Smooth muscle cell (in vitro differentiated cells): ENCODE results near the gene OTULINL. TPM values are rescaled to one million over a fixed set of nuclear protein-coding genes. Genes with fewer than 3 reads are reported as not detected.

Experiments
- DNase-seq: peaks from one replicate; lab custom pipeline; 2025; ENCODE audit not compliant: unreplicated experiment; lab: John Stamatoyannopoulos, UW
- H2AFZ ChIP-seq: fragments of 200-600 bp; sonication (generic); 2 replicates; pipeline ENCODE4 v1.6.0; 2016; ENCODE audit warnings: antibody characterized with exemption, low read depth, mild to moderate bottlenecking
- H3F3A ChIP-seq: fragments of 200-600 bp; sonication (generic); 2 replicates; pipeline ENCODE4 v1.6.0; 2017; ENCODE audit warnings: antibody characterized with exemption, low read depth
- H3K27ac ChIP-seq: fragments of 200-600 bp; sonication (generic); 2 replicates; pipeline ENCODE4 v1.5.1; 2016; ENCODE audit warnings: low read depth, mild to moderate bottlenecking
- H3K27me3 ChIP-seq: fragments of 200-600 bp; sonication (generic); 2 replicates; pipeline ENCODE4 v1.6.1; 2016; ENCODE audit warnings: low read depth, mild to moderate bottlenecking
- H3K36me3 ChIP-seq: fragments of 200-600 bp; sonication (generic); 2 replicates; pipeline ENCODE4 v1.5.1; 2016; ENCODE audit warnings: low read depth
- H3K4me1 ChIP-seq: fragments of 200-600 bp; sonication (generic); 2 replicates; pipeline ENCODE4 v1.5.1; 2016; ENCODE audit warnings: low read depth
- H3K4me2 ChIP-seq: fragments of 200-600 bp; sonication (generic); 2 replicates; pipeline ENCODE4 v1.6.0; 2016; ENCODE audit warnings: mild to moderate bottlenecking
- H3K4me3 ChIP-seq: fragments of 200-600 bp; sonication (generic); 2 replicates; pipeline ENCODE4 v1.5.1; 2016; ENCODE audit warnings: mild to moderate bottlenecking
- H3K79me2 ChIP-seq: fragments of 200-600 bp; sonication (generic); 2 replicates; pipeline ENCODE4 v1.6.0; 2016; ENCODE audit warnings: low read depth, mild to moderate bottlenecking
- H3K9ac ChIP-seq: fragments of 200-600 bp; sonication (generic); 2 replicates; pipeline ENCODE4 v1.6.0; 2016; ENCODE audit warnings: low read depth
- H3K9me3 ChIP-seq: fragments of 200-600 bp; sonication (generic); replicated peaks from 2 replicates; pipeline ENCODE4 v1.5.1; 2016; ENCODE audit warnings: low read depth
- H4K20me1 ChIP-seq: fragments of 200-600 bp; sonication (generic); 2 replicates; pipeline ENCODE4 v1.6.0; 2016; ENCODE audit warnings: low read depth
- WGBS: methylation state at CpG from one replicate; pipeline ENCODE4 v1.1.7; 2016; ENCODE audit warnings: low lambda C conversion rate; 5-methylcytosine and 5-hydroxymethylcytosine counted together
- polyA plus RNA-seq: library from polyadenylated mRNA; unstranded; fragments of >200 nt; fragmentation: Nextera tagmentation; extraction: Ambion mirVana; gene quantifications from 2 replicates; pipeline ENCODE4 v1.2.1, GENCODE V29; 2016
- total RNA-seq: library from RNA; depleted of rRNA; stranded (reverse); fragments of >200 nt; gene quantifications from 2 replicates; pipeline ENCODE4 v1.2.3, GENCODE V29; 2014
- TF ChIP-seq, protein P1 (sequence below): fragments of 200-600 bp; sonication (generic); IDR thresholded peaks from 2 replicates; pipeline ENCODE4 v1.5.1; 2017; ENCODE audit warnings: borderline replicate concordance, mild to moderate bottlenecking, antibody characterized with exemption; ENCODE audit not compliant: insufficient read depth, poor library complexity, severe bottlenecking

OTULINL gene
- total and polyA plus RNA-seq, 2 experiments from 2014 or later: 0.19 to 1.1 TPM

DNA sequence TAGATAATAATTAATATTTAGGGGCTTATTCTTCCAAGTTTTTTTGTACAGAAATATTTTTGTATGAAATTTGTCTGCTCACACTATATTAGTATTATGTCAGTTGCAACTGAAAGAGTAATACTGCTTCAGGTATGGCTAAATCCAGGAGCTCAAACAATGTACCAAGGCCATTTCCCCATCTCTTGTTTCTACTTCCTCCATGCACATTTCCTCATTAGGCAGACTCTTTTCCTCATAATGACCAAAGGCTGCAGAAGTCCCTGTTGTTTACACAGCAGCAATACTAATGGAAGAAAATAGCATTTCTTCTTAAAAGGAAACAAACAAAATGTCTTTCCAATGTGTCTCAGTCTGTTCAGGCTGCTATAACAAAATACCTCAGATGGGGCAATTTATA is 9.2 kb upstream of the OTULINL start:
- Histone ChIP-seq H3K9ac (no peak overlapping the region), H3K79me2 (no peaks in the 10 kb centered on the region), H3F3A (no peaks in the 10 kb centered on the region)

DNA sequence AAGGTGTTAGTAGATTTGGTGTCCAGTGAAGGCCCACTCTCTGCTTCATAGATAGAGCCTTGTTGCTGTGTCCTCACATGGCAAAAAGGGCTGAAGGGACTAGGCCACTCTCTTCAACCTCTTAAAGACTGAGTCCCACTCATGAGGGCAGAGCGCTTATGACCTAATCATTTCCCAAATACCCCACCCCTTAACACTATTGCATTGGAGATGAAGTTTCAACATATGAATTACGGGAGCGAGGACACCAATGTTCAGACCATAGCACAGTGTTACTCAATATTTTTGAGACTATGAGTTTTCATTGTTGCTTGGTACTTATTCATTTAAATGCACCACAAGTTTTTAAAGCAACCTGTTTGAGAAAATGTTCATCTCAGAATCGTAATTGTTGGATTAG is 8.8 kb upstream of the OTULINL start:
- Histone ChIP-seq H3K4me2 (no peak overlapping the region), H3K4me3 (no peak overlapping the region), H3F3A (no peaks in the 10 kb centered on the region), H3K27me3 (no peaks in the 10 kb centered on the region), H3K27ac (no peak overlapping the region), H3K79me2 (no peaks in the 10 kb centered on the region), H3K36me3 (no peaks in the 10 kb centered on the region), H3K4me1 (no peaks in the 10 kb centered on the region), H3K9ac (no peak overlapping the region), H4K20me1 (no peaks in the 10 kb centered on the region), H2AFZ (no peak overlapping the region), H3K9me3 (no peaks in the 10 kb centered on the region)
- WGBS: 94% methylated on average over 4 of the region's 4 CpGs
- TF ChIP-seq, protein P1, sequence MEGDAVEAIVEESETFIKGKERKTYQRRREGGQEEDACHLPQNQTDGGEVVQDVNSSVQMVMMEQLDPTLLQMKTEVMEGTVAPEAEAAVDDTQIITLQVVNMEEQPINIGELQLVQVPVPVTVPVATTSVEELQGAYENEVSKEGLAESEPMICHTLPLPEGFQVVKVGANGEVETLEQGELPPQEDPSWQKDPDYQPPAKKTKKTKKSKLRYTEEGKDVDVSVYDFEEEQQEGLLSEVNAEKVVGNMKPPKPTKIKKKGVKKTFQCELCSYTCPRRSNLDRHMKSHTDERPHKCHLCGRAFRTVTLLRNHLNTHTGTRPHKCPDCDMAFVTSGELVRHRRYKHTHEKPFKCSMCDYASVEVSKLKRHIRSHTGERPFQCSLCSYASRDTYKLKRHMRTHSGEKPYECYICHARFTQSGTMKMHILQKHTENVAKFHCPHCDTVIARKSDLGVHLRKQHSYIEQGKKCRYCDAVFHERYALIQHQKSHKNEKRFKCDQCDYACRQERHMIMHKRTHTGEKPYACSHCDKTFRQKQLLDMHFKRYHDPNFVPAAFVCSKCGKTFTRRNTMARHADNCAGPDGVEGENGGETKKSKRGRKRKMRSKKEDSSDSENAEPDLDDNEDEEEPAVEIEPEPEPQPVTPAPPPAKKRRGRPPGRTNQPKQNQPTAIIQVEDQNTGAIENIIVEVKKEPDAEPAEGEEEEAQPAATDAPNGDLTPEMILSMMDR: no peak
- DNase-seq: no peak

More for the DNA sequence above, 9.2 kb upstream of the OTULINL start:
- Histone ChIP-seq H3K9me3 (no peaks in the 10 kb centered on the region), H3K4me3 (no peak overlapping the region), H3K4me1 (no peaks in the 10 kb centered on the region), H2AFZ (no peak overlapping the region), H3K36me3 (no peaks in the 10 kb centered on the region), H3K27me3 (no peaks in the 10 kb centered on the region), H3K4me2 (no peak overlapping the region), H3K27ac (no peak overlapping the region), H4K20me1 (no peaks in the 10 kb centered on the region)
- DNase-seq: no peak
- TF ChIP-seq, protein P1: no peak

DNA sequence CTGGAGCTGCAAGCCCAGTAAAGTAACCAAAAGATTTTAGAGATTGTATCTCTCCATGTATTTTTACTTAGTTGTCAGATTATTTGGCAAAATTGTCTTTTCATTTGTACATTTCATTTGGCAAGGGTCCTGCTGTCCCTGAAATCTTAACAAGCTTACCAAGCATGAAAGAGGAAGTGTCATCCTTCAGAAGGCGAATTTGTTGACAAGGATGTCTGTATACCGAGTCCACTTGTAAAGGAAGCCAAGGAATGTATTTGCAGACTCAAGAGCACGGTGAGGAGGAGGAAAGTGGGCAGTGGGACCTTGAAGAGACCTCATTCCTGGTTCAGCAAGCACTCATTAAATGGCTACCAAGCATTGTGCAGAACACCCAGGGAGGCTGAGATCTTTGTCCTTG is 7.5 kb upstream of the OTULINL start:
- Histone ChIP-seq H3K36me3 (no peaks in the 10 kb centered on the region), H3K27me3 (peaks cover 6% of the 10 kb centered on the region), H3K4me1 (no peaks in the 10 kb centered on the region), H3K9me3 (no peaks in the 10 kb centered on the region), H2AFZ (no peak overlapping the region), H3K4me2 (no peak overlapping the region), H4K20me1 (no peaks in the 10 kb centered on the region), H3K4me3 (no peak overlapping the region), H3F3A (no peaks in the 10 kb centered on the region), H3K27ac (no peak overlapping the region), H3K9ac (no peak overlapping the region), H3K79me2 (no peaks in the 10 kb centered on the region)
- TF ChIP-seq, protein P1: no peak
- DNase-seq: no peak
- WGBS: 66% methylated on average over 3 of the region's 3 CpGs

DNA sequence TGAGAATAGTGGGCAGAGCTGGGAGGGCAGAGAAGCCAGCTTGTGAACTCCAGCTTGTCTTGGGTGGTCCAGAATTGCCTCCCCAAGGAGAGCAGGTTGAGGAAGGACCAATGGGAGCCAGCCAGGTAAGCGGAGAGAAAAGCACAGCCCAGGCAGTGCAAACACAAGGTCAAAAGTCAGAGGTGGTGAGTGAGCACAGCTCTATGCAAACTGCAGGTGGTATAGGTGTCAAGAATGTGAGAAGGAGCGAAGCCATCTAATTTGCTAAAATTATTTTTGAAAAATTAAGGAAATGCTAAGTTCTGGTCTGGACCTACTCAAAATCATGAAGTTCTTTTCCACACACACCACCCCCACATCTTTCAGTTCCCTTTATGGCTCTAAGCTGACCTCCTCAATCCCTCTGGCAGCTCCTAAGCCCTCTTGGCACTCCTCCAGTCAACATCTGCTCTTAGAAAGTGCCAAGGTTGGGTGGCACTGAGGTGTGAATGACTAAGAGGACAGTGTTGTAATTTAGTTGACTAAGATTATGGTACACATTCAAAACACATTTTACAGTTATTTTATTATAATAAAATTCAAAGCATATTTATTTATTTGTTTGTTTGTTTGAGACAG is 6.6 kb upstream of the OTULINL start:
- no peak for DNase-seq
- Histone ChIP-seq H3K9ac (no peak overlapping the region), H3F3A (no peaks in the 10 kb centered on the region), H3K27me3 (peaks cover 15% of the 10 kb centered on the region), H3K4me2 (no peak overlapping the region), H3K4me3 (no peak overlapping the region), H3K27ac (no peak overlapping the region), H4K20me1 (no peaks in the 10 kb centered on the region), H2AFZ (no peak overlapping the region), H3K9me3 (no peaks in the 10 kb centered on the region), H3K36me3 (no peaks in the 10 kb centered on the region), H3K4me1 (no peaks in the 10 kb centered on the region), H3K79me2 (no peaks in the 10 kb centered on the region)
- 91% methylated on average over 2 of the region's 2 CpGs for WGBS
- TF ChIP-seq, protein P1: no peak
